Fibroblast of the aortic adventitia (primary cell): ENCODE measurements around the gene TBXA2R. TPM values are rescaled to one million over a fixed set of nuclear protein-coding genes. Genes with fewer than 3 reads are reported as not detected.

Experiments
- DNase-seq: peaks from one replicate; pipeline ENCODE4 v3.0.0-alpha.2; 2010; ENCODE audit warnings: low read depth
- H3K4me3 ChIP-seq: 2 replicates; pipeline ENCODE4 v1.5.1; 2011; ENCODE audit warnings: low read depth, mild to moderate bottlenecking, control low read depth, low read length, moderate library complexity
- CTCF ChIP-seq: IDR thresholded peaks from 2 replicates; pipeline ENCODE4 v1.5.1; 2011; ENCODE audit warnings: mild to moderate bottlenecking, low read length, control low read depth, inconsistent platforms; ENCODE audit not compliant: insufficient read depth
- total RNA-seq: library from RNA; depleted of rRNA; stranded (reverse); fragments of >200 nt; gene quantifications from 2 replicates; pipeline ENCODE4 v1.2.3, GENCODE V29; 2012; ENCODE audit warnings: low replicate concordance

Gene TBXA2R
- total RNA-seq, 1 donor, result 5.0 TPM

DNA sequence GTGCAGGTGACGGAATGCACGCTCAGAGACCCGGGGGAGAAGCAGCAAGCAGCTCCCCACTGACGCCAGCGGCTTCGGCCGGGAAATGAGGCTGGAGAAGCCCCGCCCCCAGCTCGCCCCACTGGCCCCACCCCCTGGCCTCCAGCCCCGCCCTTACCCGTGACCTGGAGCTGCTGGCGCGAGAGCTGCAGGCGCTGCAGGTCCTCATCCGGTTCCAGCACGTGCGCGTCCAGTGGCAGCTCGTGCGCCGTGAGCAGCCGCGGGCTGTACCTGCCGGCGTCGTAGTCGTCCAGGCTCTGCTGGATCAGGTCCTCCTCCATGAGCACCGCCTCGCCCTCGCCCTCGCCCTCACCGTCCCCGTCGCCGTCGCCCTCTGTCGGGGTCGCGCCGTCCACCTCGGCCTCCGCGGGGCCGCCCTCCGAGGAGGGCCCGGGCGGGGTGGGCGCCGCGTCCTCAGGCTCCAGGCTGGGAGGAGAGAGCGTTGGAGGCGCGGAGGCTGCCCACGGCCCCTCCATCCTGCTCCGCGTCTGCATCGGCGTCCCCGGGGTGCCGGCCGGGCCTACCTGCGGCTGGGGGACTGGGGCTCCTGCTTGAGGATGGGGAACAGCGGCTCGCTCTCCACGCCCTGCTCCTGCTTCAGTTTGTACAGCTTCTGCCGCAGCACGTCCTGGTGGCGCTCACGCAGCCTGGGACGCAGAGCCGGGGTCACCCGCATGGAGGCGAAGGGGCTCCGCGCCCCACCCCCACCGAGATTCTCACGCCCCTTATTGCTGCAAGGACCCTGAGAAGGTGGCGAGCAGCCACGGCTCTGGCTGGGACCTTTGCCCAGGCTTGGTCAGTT, 6.4 kb upstream of the TBXA2R start:
- TF ChIP-seq CTCF, result no peak
- H3K4me3 ChIP-seq, result no peak overlapping the region
- no peak for DNase-seq

GRCh38 chr19:3612330-3612729, 5.7 kb upstream of the TBXA2R start:
- no peak for DNase-seq
- no peak for TF ChIP-seq CTCF
- H3K4me3 ChIP-seq, result no peak overlapping the region

- no peak overlapping the region for H3K4me3 ChIP-seq
- no peak for TF ChIP-seq CTCF
- DNase-seq, result no peak
These were observed 5.2 kb upstream of the TBXA2R start for GRCh38 chr19:3611841-3612240.

DNA sequence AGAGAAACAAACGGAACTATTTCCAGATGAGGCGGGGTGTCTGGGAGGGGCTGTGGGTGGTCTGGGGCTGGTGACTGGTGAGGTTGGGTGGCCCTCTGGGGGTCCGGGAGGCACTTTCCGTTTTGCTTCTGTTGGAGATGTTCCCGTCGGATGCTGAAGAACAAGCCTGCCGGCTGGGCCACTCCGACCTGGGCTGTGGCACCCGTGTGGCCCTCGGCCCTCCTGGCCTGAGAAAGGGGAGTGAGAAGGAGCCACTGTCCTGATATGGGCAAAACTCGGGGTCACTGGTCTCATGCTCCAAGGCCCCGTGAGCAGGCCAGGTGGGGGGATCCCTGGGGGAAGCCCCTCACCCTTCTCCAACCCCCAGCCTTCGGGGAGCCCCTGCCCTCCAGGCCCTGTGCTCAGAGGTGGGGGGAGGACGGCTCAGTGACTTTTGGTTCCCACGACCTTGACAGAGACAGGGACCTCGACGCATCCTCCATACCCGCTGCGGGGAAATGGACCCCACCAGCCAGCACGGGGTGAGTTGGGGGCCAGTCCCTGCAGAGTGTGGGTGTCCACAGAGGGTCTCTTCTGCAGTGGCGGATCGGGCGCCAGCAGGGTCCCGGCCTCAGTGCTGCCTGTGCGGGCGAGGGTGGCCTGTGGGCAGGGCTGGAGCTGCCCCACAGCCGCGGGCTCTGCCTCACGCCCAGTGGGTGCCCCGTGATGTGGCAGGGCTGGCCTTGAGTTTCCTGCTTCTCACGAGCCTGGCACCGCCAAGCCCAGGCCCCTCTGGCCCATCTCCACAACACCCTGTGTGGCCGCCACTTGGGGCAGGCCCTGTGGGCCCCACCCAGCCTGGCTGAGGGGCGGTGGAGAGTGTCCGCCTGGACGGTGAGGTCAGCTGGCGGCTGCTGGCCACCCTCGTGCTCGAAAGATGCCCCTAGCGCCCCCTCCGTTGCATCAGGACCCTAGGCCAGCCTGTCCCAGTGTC, 4.4 kb upstream of the TBXA2R start:
- no peak for TF ChIP-seq CTCF
- DNase-seq, result no peak
- H3K4me3 ChIP-seq, result no peak overlapping the region

DNA sequence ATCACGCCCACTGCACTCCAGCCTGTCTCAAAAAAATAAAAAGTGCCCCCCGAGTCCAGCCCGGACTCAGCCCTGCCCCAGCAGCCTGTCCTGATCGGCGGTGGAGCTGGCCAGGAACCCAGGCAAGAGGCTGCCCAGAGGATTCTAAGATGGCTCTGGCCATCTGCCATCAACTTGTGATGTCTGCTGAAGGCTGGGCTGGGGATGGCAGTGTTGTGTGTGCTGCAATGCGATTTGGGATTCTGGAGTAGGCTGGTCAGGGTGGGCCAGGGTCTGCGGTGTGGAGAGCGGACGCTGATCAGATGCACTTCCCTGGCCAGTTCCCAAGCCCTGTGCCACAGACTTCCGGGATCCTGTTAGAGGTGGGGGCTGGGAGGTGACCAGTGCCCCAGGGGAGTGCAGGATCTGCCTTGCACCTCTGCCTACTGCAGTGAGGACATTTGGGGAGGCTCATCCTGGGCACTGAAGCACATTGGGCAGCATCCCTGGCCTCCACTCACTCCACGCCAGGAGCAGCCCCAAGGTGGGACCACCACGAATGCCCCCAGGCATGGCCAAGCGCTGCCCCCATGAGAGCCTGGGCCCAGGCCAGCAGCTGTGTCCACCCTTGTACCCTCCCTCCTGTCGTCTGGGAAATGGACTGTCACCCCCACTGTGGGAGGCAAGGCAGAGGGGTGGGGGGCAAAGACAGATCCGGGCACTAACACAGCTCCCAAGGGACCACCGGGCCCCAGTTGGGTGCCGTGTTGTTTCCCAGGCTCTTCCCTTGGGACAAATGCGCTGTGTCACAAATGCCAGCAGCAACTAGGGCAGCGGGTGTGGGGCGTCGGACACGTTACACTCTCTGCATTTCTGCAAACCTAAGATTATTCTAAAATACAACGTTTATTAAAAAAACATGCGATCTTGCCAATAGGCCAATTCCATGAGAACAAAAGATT, 3.4 kb upstream of the TBXA2R start:
- H3K4me3 ChIP-seq, result no peak overlapping the region
- peak; percentile 12 for DNase-seq
- no peak for TF ChIP-seq CTCF

GRCh38 chr19:3608750-3609322, 2.2 kb upstream of the TBXA2R start:
- no peak overlapping the region for H3K4me3 ChIP-seq
- DNase-seq, result no peak
- TF ChIP-seq CTCF, result no peak
